ENCODE data around the gene DAPK1.

Gene DAPK1

DNA sequence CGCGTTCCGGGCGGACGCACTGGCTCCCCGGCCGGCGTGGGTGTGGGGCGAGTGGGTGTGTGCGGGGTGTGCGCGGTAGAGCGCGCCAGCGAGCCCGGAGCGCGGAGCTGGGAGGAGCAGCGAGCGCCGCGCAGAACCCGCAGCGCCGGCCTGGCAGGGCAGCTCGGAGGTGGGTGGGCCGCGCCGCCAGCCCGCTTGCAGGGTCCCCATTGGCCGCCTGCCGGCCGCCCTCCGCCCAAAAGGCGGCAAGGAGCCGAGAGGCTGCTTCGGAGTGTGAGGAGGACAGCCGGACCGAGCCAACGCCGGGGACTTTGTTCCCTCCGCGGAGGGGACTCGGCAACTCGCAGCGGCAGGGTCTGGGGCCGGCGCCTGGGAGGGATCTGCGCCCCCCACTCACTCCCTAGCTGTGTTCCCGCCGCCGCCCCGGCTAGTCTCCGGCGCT lies at the start of gene DAPK1:
TSS of gene DAPK1 (plus strand) at position 264 of the 442 bp plus-strand sequence. CDS start 1,211 bp downstream, outside the sequence.
- peak; percentile 84 for DNase-seq
- in situ Hi-C loops (cut with MboI; ENCODE audit: low pct_unique_long_range_greater_than_20kb, low sequenced_read_pairs) = no loop called here

DNA sequence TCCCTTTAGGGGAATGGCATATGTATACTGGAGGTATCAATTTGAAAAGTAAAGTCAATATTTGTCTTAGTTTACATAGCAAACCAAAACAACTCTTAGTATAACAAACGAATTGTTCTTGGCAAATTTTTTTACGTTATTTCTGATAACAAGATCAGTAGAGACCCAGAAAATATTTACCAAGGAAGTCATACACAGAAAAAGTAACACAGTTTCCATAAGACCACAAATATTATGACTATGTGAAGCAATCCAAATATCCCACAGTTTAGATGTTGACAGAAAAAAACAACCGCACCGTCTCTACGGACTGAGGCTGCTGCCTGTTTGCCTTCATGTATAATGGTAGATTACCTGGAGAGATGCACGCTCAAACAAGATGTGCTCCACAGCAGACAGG lies 46.5 kb upstream of the DAPK1 start:
- DNase-seq = no peak
- in situ Hi-C loops (cut with MboI; ENCODE audit: low pct_unique_long_range_greater_than_20kb, low sequenced_read_pairs) = no loop called here

DNA sequence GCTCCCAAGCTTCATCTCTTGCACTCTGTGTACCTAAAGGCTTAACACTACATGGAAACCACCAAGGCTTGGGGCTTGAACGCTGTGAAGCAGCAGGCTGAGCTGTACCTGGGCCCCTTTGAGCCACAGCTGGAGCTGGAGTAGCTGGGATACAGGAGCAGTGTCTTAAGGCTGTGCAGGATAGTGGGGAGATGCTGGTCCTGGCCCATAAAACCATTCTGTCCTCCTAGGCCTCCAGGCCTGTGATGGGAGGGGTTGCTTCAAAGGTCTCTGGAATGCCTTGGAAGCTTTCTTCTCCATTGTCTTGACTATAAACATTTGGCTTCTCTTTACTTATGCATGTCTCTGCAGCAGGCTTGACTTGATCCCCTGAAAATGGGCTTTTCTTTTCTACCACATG lies 42.3 kb upstream of the DAPK1 start:
- no peak for DNase-seq
- in situ Hi-C loops (cut with MboI; ENCODE audit: low pct_unique_long_range_greater_than_20kb, low sequenced_read_pairs) = no loop called here

DNA sequence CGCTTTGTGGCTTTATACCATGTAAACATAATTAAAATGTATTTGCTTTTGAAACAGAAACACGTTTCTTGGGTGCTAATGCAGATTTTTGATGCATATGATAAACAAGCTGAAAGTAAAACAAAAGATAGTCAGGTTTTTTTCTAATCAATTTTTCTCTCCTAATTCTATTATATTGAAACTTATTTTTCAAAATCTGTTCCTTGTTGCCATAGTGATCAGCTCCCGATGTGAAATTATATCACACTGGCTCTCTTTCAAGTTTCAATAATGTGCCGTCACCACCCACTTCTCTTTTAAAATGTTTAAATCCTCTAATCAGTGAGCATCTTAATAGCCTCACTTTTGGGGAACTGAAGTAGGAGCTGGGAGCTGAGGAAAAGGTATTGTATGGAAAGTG lies 36.4 kb upstream of the DAPK1 start:
- in situ Hi-C loops (cut with MboI; ENCODE audit: low pct_unique_long_range_greater_than_20kb, low sequenced_read_pairs) = no loop called here
- DNase-seq = no peak

DNA sequence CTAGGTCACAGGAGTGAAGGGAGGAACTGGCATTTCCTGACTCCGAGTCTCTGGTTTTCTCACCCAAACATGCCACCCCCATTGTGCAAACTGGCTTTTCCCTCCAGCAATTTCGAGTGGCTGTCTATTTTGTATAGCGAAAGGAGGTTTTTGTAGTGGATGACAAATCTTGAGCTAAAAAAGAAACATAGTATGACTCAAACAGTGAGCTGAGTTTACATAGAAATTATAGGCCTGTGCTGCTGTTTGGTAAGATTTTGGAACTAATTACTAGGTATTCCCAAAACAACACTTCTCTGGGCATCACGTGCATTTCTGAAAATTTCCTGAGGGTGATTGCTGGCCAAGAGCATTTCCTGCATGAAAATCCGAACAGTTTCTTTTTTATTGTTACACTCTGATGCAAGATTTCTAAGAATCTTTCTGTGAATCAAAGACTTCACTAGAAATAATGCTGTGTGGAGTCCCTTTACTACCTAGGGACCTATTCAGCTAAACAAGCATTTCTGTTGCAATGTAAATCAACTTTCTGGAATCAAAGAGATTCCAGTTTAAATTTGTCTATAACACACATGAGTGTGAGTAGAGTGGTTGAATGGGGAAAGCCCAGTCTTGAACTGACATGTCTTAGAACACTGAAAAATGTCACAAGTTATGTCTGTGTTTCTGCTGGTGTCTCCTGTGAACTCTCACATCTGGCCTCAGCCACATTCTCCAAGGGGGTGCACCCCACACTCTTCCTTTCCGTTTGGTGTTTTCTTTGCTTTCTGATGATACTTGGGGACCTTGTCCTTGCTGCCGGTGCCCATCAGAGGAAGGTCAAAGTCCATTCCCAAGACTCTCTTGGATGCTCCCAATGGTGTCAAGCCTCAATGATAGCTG lies 33.3 kb upstream of the DAPK1 start:
- in situ Hi-C loops (cut with MboI; ENCODE audit: low pct_unique_long_range_greater_than_20kb, low sequenced_read_pairs) = no loop called here
- DNase-seq = no peak

DNA sequence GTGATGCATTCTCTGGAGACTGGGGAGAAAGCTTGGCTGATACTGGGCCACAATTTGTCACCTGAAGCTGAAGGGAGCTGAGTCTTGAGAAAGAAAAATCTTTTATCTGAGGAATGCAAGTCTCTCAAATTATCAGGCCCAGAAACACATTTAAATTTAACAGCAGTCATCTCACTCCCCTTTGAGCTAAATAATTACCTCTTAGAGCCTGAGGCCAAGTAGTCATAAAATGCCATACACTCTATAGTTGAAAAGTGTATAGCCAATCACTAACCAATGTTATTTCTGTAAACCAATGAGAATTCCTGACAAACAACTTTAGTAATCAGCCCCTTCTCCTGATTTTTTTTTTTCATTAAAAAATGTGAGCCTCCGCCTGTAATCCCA lies 32.7 kb upstream of the DAPK1 start:
- in situ Hi-C loops (cut with MboI; ENCODE audit: low pct_unique_long_range_greater_than_20kb, low sequenced_read_pairs) = no loop called here
- DNase-seq = no peak

DNA sequence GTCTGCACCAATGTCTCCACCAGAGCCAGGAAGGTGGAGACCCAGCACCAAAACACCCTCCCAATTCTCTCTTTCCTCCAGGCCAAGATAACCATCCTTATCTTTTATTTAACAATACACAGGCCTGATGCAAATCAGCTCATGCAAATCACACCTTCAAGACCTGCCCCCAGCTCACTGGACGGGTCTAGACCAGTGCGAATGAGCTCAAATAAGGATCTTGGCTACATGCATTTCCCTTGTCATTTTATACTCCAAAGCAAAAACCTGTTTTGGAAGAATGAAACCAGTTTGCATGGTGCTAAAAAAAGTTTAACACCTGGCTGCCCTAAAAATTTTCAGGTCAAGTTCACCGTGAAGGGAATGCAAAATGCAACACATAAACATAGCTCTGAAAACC lies 31.9 kb upstream of the DAPK1 start:
- no peak for DNase-seq
- in situ Hi-C loops (cut with MboI; ENCODE audit: low pct_unique_long_range_greater_than_20kb, low sequenced_read_pairs) = no loop called here

DNA sequence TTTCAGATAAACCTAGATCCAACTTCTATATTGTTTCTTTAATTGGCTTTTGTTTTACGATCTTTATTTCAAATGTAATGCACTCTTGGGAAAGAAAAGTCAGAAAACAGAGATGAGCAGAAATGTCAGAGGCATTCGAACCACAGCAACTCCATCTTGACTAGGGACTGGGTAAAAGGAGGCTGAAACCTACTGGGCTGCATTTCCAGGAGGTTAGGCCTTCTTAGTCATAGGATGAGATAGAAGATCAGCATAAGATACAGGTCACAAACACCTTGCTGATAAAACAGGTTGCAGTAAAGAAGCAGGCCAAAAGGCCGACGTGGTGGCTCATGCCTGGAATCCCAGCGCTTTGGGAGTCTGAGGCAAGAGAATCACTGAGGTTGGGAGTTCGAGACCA lies 30.5 kb upstream of the DAPK1 start:
- in situ Hi-C loops (cut with MboI; ENCODE audit: low pct_unique_long_range_greater_than_20kb, low sequenced_read_pairs) = no loop called here

DNA sequence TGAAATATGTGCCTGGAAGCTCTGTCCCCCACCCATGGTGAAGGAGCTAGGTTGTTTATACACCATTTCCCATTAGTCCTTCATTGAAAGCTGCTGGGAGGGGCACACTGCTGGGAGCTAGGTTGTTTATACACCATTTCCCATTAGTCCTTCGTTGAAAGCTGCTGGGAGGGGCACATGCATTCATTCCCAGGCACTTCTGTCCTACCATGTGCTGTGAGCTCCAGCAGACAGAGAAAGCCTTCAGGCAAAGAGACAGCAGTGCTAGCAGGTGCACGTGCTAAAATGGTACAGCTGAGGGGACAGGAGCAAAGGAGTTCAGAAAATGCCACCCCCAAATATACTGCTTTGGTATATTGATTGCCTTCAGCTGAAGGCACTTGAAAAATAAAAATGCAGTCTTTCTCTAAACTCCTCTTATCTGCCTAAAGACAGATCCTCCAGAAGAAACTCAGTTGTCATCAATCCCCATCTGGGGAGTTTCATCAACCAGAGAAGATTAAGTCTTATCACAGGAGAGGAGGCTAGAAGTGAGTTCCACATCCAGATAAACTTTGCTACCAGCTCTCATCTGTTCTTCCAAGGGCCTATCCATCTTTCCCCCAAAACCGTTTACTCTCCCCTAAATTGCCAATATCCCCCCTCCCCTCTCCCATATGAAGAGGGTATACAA lies 27.7 kb upstream of the DAPK1 start:
- in situ Hi-C loops (cut with MboI; ENCODE audit: low pct_unique_long_range_greater_than_20kb, low sequenced_read_pairs) = no loop called here
- no peak for DNase-seq

More for the DNA sequence above, 30.5 kb upstream of the DAPK1 start:
- no peak for DNase-seq

DNA sequence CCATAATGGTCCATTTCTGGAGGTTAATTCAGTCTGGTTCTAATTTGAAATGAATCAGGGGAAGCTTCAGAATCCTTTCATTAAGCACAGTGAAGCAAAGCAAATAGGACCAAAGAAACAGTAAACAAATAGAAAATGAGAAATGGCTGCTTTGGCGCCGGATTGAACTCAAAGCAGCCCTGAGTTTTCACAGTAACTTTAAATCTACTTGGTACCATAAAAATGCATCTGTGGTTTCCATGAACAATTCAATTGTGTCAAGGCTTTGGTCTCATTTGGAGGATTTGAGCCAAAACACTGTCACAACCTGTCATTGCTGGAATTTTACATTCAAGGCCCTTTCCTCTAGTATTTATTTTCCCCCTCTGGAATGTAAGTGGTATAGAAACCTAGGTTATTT lies 25.9 kb upstream of the DAPK1 start:
- DNase-seq = no peak
- in situ Hi-C loops (cut with MboI; ENCODE audit: low pct_unique_long_range_greater_than_20kb, low sequenced_read_pairs) = no loop called here

DNA sequence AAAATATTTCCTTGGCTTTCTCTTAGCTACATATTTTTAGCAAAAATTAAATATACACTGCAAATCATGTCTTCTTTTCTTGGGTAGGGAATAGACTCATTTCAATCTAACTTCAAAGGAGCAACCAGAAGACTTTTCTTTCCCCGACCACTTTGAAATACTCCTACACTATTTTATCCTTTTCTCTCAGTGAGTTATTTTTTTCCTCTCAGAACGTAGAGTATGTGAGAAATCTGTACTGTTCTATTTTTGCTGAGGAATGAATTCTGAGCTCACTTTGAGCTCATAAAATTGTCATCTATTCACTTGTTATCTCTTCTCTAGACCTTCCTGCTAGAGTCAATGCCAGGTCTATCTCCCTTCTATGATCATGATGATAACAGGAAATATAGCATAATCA lies 22.2 kb upstream of the DAPK1 start:
- in situ Hi-C loops (cut with MboI; ENCODE audit: low pct_unique_long_range_greater_than_20kb, low sequenced_read_pairs) = no loop called here
- no peak for DNase-seq

DNA sequence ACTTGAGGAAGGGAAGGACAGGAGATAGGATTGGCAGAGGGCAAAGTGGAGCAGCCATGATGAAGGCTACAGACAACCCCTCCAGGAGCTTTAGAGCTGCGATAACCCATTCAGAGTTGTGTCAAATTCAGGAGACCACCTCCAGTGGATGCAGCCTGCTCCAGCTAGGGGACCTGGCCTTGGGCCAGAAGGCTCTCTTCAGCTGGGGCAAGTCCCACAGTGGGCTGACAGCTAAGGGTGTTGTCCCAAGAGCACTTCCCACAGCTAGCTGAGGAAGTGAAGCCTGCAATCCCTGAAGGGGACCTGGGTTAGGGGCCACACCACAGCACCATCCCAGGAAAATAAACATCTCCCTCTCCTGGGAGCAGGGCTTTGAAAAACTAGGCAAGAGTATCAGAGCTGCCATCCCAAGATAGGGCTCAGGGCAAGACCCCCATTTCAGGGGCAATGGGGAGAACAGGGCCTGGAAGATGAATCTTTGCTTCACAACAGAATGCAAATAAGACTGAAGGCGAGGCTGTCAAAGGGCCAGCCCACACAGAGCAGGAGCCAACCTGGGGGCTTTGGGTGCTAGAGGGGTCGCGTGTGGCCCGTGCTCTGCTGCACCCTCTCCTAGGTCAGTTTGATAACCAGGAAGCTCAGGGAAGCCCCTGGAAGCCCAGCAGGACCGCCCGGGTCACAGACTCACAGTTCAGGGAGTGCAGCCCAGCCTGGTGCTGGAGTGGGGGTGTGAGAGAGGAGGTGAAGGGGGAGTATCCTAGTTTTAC lies 19.3 kb upstream of the DAPK1 start:
- in situ Hi-C loops (cut with MboI; ENCODE audit: low pct_unique_long_range_greater_than_20kb, low sequenced_read_pairs) = no loop called here
- no peak for DNase-seq

DNA sequence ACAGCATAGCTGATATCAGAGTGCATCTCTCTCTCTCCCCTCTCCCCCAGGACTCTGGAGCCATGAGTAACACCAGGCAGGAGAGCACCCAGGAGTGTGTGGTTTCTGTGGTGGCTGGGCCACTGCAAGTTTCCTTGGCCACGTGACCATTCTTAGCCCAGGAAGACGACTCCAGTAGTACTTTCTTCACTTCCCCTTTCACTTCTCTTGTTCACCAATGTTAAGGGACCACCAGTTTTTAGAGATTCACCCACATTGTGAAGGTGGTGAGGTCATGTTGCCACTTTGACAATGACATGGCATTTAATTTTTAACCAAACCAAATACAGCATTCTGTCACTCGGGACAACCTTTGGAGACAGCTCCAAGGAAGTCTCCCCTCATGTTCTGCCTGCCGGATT lies 17.9 kb upstream of the DAPK1 start:
- peak; percentile 90 for DNase-seq

DNA sequence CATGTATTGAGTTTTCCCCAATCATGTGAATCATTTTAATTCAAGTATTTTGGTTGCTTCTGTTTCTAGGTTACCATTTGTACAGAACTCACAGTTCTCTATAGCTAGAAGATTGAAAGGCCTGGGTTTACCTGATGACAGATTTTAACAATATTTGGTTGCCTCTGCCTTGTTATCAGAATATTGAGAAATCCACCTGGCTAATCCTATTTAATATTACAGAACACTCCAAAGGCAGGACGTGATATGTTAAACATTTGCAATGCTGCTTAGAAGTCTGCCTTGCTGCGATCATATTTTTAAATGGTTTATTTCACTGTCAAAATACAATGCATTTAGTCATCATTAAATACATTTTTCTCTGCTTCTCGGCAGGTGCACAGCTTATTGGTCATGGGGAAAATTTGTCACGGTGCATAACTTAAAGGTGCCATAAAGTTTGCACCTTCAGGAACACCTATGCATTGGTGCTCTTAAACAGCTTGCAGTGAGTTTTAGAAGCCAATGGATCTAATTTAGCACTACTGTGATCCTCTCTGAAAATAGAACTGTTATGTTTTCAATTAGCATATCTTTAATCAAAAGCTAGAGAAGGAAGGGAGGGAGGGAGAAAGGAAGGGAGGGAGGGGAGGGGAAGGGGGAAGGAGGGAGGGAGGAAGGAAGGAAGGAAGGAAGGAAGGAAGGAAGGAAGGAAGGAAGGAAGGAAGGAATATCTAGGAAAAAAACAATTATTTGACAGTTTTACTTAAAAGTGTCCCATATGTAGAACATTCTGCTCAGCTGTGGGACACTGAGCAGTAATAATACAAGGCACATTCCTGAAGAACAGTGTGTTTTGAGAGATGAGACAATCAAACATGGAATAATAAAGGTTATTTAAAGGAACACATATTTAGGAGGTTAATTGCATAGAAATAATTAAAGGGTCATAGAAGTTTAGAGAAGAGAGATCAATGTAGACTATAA lies 15.5 kb upstream of the DAPK1 start:
- in situ Hi-C loops (cut with MboI; ENCODE audit: low pct_unique_long_range_greater_than_20kb, low sequenced_read_pairs) = no loop called here
- no peak for DNase-seq

More for the DNA sequence above, 17.9 kb upstream of the DAPK1 start:
- in situ Hi-C loops (cut with MboI; ENCODE audit: low pct_unique_long_range_greater_than_20kb, low sequenced_read_pairs) = no loop called here

DNA sequence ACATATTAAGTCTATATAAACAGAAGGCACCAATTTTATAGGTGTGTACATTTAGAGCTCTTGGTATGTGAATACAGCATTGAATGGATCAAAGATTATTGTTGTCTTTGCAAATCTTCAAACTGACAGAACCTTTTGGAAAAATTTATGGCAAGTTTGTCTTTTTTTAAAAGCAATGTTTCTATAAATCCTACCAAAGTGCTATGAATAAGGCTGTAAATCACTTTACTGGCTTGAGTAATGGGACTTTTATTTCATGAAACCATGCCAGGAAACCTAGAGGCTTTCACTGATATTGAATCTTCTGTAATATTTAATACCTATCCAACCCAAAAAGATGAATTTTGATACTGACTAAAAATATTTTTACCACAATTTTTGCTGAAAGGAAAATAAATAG lies 7.4 kb upstream of the DAPK1 start:
- no peak for DNase-seq
- in situ Hi-C loops (cut with MboI; ENCODE audit: low pct_unique_long_range_greater_than_20kb, low sequenced_read_pairs) = no loop called here

DNA sequence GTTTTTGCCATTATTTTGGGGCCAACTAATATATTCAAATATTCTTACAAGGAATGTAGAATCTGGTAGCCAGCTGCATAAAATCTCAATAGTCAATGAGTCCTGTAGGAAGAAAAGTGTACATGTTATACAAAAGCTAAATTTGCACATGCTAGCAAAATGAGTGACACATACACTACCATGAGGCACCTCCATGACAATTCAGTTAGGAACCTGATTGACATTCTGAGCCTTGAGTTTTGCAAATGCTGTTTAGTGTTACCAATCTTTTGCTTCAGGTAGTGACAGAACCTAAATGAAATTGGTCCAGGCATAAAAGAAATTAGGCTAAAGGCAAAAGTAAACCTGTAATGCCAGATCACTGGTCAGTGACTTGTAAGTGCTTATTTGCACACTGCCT lies 6.8 kb upstream of the DAPK1 start:
- in situ Hi-C loops (cut with MboI; ENCODE audit: low pct_unique_long_range_greater_than_20kb, low sequenced_read_pairs) = no loop called here
- no peak for DNase-seq

DNA sequence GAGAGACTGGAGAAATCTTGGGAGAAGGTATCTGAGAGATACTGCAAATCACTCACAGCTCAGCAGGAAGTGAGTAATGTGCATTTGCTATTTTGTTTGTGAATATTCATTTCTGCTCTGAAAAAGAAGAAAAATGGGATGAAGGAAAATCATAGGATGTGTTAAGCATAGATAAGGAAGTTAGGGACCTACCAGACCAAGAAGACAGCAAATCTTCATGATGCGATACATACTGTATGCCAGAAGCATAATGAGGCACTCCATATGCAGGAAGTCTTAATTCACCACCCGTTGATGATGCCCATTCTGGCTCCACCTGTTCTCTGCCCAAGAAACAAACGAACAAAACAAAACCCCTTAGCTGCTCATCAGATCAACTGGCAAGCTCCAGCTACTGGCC lies 6.1 kb upstream of the DAPK1 start:
- in situ Hi-C loops (cut with MboI; ENCODE audit: low pct_unique_long_range_greater_than_20kb, low sequenced_read_pairs) = no loop called here
- DNase-seq = no peak

DNA sequence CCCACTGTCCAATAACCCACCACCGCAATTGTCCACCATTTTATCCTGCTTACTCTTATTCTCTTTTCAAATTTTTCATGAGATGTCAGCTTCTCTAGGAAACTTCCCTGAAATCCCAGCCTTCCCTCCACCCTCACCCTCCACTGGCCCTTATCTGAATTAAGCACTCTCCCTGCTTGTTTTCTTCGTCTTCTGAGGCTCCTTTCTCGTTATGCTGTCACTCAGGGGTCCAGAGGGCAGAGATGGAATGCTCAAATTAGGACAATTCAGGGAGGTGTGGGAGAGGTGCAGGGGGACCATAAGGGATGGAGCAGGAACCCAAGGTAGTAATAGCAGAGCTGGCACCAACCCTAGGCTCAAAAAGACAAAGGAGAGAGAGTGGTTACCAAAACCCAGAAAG lies 5.0 kb upstream of the DAPK1 start:
- in situ Hi-C loops (cut with MboI; ENCODE audit: low pct_unique_long_range_greater_than_20kb, low sequenced_read_pairs) = no loop called here
- no peak for DNase-seq

DNA sequence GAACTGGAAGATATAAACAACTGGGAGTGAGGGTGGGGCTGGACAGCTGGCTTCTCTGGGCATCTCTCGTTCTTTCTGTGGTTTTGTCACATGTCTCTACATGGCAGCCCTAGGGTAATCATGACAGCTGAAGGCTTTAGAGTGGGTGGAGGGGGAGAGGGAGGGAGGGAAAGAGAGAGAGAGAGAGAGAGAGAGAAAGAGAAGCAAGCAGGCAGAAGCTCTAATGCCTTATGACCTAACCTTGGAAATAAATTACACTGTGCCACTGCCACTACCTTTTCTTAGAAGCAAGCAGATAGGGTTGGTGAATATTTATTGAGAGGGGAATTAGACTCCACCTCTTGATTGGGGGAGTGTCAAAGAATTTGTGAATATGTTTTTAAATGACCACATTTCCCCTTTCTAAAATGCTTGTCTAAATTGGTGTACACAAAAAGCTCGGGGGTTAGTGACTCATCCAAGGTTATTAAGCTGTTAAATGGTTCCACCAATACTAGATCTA lies 2.6 kb upstream of the DAPK1 start:
- peak; percentile 63 for DNase-seq
- in situ Hi-C loops (cut with MboI; ENCODE audit: low pct_unique_long_range_greater_than_20kb, low sequenced_read_pairs) = no loop called here
